K562 (cell line): ENCODE results near the gene HLTF. TPM values are rescaled to one million over a fixed set of nuclear protein-coding genes. Genes with fewer than 3 reads are reported as not detected.

Experiments
- ATAC-seq: fragments of 200-7000 bp; cut with Tn5 transposase; 3 replicates; pipeline ENCODE4 v1.9.1; 2020; ENCODE audit warnings: moderate library complexity
- BruUV-seq: library from RNA; stranded (reverse); fragments of 400-500 nt; replicated peaks from 2 replicates; lab custom pipeline; 2021; lab: Mats Ljungman, UMichigan
- CTCF ChIA-PET: fragments of 300-600 bp; formaldehyde crosslinking; extraction: SDS; loops from one replicate; lab custom pipeline; 2021; ENCODE audit warnings: low intra/inter-chr PET ratio; lab: Yijun Ruan, JAX
- POLR2A ChIA-PET: fragments of 300-600, 350-650 bp; sonication (Branson Sonifier 250); formaldehyde crosslinking; extraction: SDS; loops from one replicate; lab custom pipeline; 2021; ENCODE audit warnings: antibody characterized with exemption, inconsistent platforms; lab: Yijun Ruan, JAX
- DNase-seq, 4 experiments: peaks; one replicate each; pipeline versions ENCODE4 v3.0.0 to v3.0.0-alpha.2; 2011 to 2018; ENCODE audit warnings: low spot score in 3 of 4, mixed read lengths in 3 of 4; ENCODE audit errors: extremely low read depth in 1 of 4
- FAIRE-seq: peaks from 2 replicates; lab custom pipeline; 2011; peaks lifted over from hg19 to GRCh38; lab: Jason Lieb, UNC
- H2AFZ ChIP-seq: 2 replicates; pipeline ENCODE4 v1.6.0; 2011; ENCODE audit warnings: low read depth, low read length, control low read depth, inconsistent platforms
- H3K27ac ChIP-seq: fragments of 200-600 bp; 3 replicates; pipeline ENCODE4 v1.8.0; 2011; ENCODE audit warnings: low read depth, mild to moderate bottlenecking, control low read depth, inconsistent platforms, low read length, moderate library complexity, mixed read lengths; ENCODE audit errors: extremely low read depth
- H3K27me3 ChIP-seq, 2 experiments: fragments of 300-600 bp in 1 of 2; 2 replicates in 1 of 2; 3 replicates in 1 of 2; pipeline versions ENCODE4 v1.6.0 to v1.8.0; 2011; ENCODE audit warnings: inconsistent platforms in 2 of 2, low read length in 2 of 2, mild to moderate bottlenecking in 1 of 2, mixed read lengths in 1 of 2, moderate library complexity in 1 of 2; ENCODE audit not compliant: control insufficient read depth in 2 of 2, insufficient read depth in 2 of 2
- H3K36me3 ChIP-seq: fragments of 300-600 bp; 3 replicates; pipeline ENCODE4 v1.8.0; 2011; ENCODE audit warnings: mild to moderate bottlenecking, low read length, inconsistent platforms; ENCODE audit not compliant: control insufficient read depth, insufficient read depth
- H3K4me1 ChIP-seq, 2 experiments: fragments of 200-600 bp in 1 of 2; replicated peaks in 1 of 2; 2 replicates in 1 of 2; 3 replicates in 1 of 2; pipeline versions ENCODE4 v1.5.1 to v1.8.0; 2011; ENCODE audit warnings: inconsistent platforms in 2 of 2, low read length in 2 of 2, mild to moderate bottlenecking in 1 of 2, mixed read lengths in 1 of 2, moderate library complexity in 1 of 2; ENCODE audit not compliant: control insufficient read depth in 2 of 2, insufficient read depth in 2 of 2
- H3K4me2 ChIP-seq: 2 replicates; pipeline ENCODE4 v1.6.1; 2011; ENCODE audit warnings: low read length, control low read depth, inconsistent platforms, mixed read lengths; ENCODE audit not compliant: insufficient read depth
- H3K4me3 ChIP-seq: fragments of 200-600 bp; sonication (generic), shearing (Covaris generic); 2 replicates; pipeline ENCODE4 v1.5.1; 2016; ENCODE audit warnings: control low read depth, inconsistent platforms
- H3K79me2 ChIP-seq: fragments of 200-600 bp; 3 replicates; pipeline ENCODE4 v1.8.0; 2011; ENCODE audit warnings: low read length, inconsistent platforms; ENCODE audit not compliant: control insufficient read depth, insufficient read depth
- H3K9ac ChIP-seq, 2 experiments: 2 replicates each; pipeline versions ENCODE4 v1.6.0 to v1.6.1; 2011; ENCODE audit warnings: low read depth in 2 of 2, low read length in 2 of 2, control low read depth in 1 of 2, inconsistent platforms in 1 of 2, mild to moderate bottlenecking in 1 of 2, mixed read lengths in 1 of 2; ENCODE audit not compliant: insufficient read depth in 1 of 2
- H3K9me1 ChIP-seq: one replicate; pipeline ENCODE4 v1.6.0; 2011; ENCODE audit warnings: inconsistent platforms, mild to moderate bottlenecking, low read length, moderate library complexity; ENCODE audit not compliant: control insufficient read depth, insufficient read depth
- H3K9me3 ChIP-seq: replicated peaks from 2 replicates; pipeline ENCODE4 v1.5.1; 2011; ENCODE audit warnings: low read depth, low read length, inconsistent platforms; ENCODE audit not compliant: control insufficient read depth, insufficient read depth
- H4K20me1 ChIP-seq: replicated peaks from 2 replicates; pipeline ENCODE4 v1.6.1; 2011; ENCODE audit warnings: low read length, inconsistent platforms, mixed read lengths; ENCODE audit not compliant: control insufficient read depth, insufficient read depth
- BRD4 ChIP-seq: fragments of 200-600 bp; sonication (generic); IDR thresholded peaks from 2 replicates; pipeline ENCODE4 v1.6.1; 2017; ENCODE audit warnings: inconsistent platforms
- MEF2D ChIP-seq: conservative IDR thresholded peaks from 2 replicates; pipeline ENCODE4 v1.6.1; 2016; ENCODE audit warnings: low read depth, missing genetic modification characterization, missing compliant biosample characterization
- MEIS2 ChIP-seq: fragments of 450-650 bp; IDR thresholded peaks from 2 replicates; pipeline ENCODE4 v1.6.1; 2014; ENCODE audit warnings: mild to moderate bottlenecking; ENCODE audit not compliant: partially characterized antibody
- WGBS: fragments of 100-300 bp; shearing (Covaris generic); methylation state at CpG from one replicate; pipeline ENCODE4 v1.1.6; 2016; ENCODE audit warnings: low coverage, mixed read lengths; ENCODE audit not compliant: insufficient coverage; ENCODE audit errors: missing lambda C conversion rate; 5-methylcytosine and 5-hydroxymethylcytosine counted together
- in situ Hi-C: fragments of 300-500 bp; cut with MboI; formaldehyde crosslinking; loops from 4 replicates; pipeline ENCODE4 v1.15.0; 2018; ENCODE audit warnings: inconsistent platforms, mixed read lengths
- intact Hi-C: fragments of 100-400 bp; cut with micrococcal nuclease; formaldehyde crosslinking; loops from 2 replicates; pipeline ENCODE4 v1.14.2; 2022
- polyA plus RNA-seq, 8 experiments: library from polyadenylated mRNA; depleted of rRNA in 4 of 8; stranded (reverse) in 5 of 8; unstranded in 3 of 8; fragments of >200 nt; fragmentation: Nextera tagmentation in 2 of 8; fragmentation: Illumina TruSeq in 1 of 8; extraction: Ambion mirVana in 2 of 8; extraction: Trizol in 1 of 8; gene quantifications; 2 replicates each; pipeline versions ENCODE4 v1.2.1 to v1.2.3, GENCODE V29; 2011 to 2014; ENCODE audit warnings: inconsistent platforms in 1 of 8, missing spikeins in 1 of 8
- total RNA-seq, 7 experiments: library from RNA; depleted of rRNA in 6 of 7; stranded (reverse); fragments of >200 nt in 6 of 7; fragmentation: Illumina TruSeq in 2 of 7; extraction: Trizol in 2 of 7; gene quantifications; 2 replicates each; pipeline versions ENCODE4 v1.2.1 to v1.2.3, GENCODE V29; 2011 to 2021; ENCODE audit warnings: low replicate concordance in 1 of 7
- TF ChIP-seq, protein P1 (sequence below): fragments of 450-650 bp; IDR thresholded peaks from 2 replicates; pipeline ENCODE4 v1.6.1; 2016
- TF ChIP-seq, protein P2 (sequence below): fragments of 250-450 bp; sonication (Bioruptor Pico); IDR thresholded peaks from 2 replicates; pipeline ENCODE4 v1.5.0; 2021
- TF ChIP-seq, protein P3 (sequence below), 2 experiments: IDR thresholded peaks in 1 of 2; conservative IDR thresholded peaks in 1 of 2; 2 replicates each; pipeline ENCODE4 v1.6.1; 2016; ENCODE audit warnings: low read depth in 2 of 2, mild to moderate bottlenecking in 1 of 2, missing compliant biosample characterization in 1 of 2, missing genetic modification characterization in 1 of 2, moderate library complexity in 1 of 2

Gene HLTF
- total and polyA plus RNA-seq, 9 of the 15 experiments (the other 6 are each of a cell fraction or from before 2014, with no cell fraction given), result 35.1 to 82.4 (median 50.4) TPM

DNA sequence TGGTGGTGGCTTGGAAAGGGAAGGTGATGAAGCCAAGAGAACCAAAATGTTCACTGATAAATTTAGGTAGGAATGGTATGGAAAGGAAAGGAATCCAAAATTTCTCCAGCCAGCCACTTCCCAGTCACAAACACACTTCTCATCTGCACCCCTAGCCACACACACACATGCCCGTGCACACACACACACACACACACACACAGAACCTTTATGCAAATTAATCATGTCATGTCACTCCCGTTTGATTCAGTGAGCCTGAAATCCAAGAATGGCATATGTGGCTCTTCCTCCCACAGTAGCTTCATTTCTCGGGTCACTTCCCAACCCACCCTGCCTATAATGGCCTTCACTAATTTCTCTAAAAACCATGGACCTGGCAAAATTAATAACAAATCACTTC, 3.1 kb upstream of the HLTF start:
- no peak overlapping the region for H3K9ac ChIP-seq
- in situ Hi-C loops, result no loop called here
- TF ChIP-seq, protein P1, sequence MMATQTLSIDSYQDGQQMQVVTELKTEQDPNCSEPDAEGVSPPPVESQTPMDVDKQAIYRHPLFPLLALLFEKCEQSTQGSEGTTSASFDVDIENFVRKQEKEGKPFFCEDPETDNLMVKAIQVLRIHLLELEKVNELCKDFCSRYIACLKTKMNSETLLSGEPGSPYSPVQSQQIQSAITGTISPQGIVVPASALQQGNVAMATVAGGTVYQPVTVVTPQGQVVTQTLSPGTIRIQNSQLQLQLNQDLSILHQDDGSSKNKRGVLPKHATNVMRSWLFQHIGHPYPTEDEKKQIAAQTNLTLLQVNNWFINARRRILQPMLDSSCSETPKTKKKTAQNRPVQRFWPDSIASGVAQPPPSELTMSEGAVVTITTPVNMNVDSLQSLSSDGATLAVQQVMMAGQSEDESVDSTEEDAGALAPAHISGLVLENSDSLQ, result peak; percentile 38
- no peak for TF ChIP-seq BRD4
- TF ChIP-seq MEIS2, result peak; percentile 30
- TF ChIP-seq, protein P2, sequence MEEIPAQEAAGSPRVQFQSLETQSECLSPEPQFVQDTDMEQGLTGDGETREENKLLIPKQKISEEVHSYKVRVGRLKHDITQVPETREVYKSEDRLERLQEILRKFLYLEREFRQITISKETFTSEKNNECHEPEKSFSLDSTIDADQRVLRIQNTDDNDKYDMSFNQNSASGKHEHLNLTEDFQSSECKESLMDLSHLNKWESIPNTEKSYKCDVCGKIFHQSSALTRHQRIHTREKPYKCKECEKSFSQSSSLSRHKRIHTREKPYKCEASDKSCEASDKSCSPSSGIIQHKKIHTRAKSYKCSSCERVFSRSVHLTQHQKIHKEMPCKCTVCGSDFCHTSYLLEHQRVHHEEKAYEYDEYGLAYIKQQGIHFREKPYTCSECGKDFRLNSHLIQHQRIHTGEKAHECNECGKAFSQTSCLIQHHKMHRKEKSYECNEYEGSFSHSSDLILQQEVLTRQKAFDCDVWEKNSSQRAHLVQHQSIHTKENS, result no peak
- TF ChIP-seq MEF2D, result no peak
- TF ChIP-seq, protein P3, sequence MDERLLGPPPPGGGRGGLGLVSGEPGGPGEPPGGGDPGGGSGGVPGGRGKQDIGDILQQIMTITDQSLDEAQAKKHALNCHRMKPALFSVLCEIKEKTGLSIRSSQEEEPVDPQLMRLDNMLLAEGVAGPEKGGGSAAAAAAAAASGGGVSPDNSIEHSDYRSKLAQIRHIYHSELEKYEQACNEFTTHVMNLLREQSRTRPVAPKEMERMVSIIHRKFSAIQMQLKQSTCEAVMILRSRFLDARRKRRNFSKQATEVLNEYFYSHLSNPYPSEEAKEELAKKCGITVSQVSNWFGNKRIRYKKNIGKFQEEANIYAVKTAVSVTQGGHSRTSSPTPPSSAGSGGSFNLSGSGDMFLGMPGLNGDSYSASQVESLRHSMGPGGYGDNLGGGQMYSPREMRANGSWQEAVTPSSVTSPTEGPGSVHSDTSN (CRISPR knock-in tag; IDR thresholded peaks at IDR 0.05; ENCODE audit: low read depth), result no peak
- TF ChIP-seq, protein P3 (tag; conservative IDR thresholded peaks at IDR 0.05; ENCODE audit: low read depth), result peak; percentile 46; the same call in 1 of the 2 replicates
- no peak for ATAC-seq
- 0 out of 3 replicates have a peak, but pooled peaks cover 2% of the 10 kb centered on the region for H3K36me3 ChIP-seq
- H3K79me2 ChIP-seq, result peaks cover 19% of the 10 kb centered on the region
- no peak for DNase-seq
- CTCF ChIA-PET, result no interaction called here
- H3K9me1 ChIP-seq, result no peaks in the 10 kb centered on the region
- WGBS, result 65% methylated on average over 3 of the region's 3 CpGs
- intact Hi-C loops, result loop anchor here (5.0 kb wide), 1 partner anchor 97 kb away; the partner anchor contains the start of gene GYG1
- H3K27ac ChIP-seq, result no peak overlapping the region
- no TSS peak for BruUV-seq
- H2AFZ ChIP-seq, result no peak overlapping the region
- no peak overlapping the region for H3K4me3 ChIP-seq
- H4K20me1 ChIP-seq, result peaks cover 9% of the 10 kb centered on the region
- H3K4me1 ChIP-seq, result peaks cover 11 to 12% of the 10 kb centered on the region in 2 experiments; a peak in 4 of 5 replicates
- no peak for FAIRE-seq
- POLR2A ChIA-PET, result interaction anchor here (0.5 kb wide), 1 partner anchor 17 kb away, joined by 3 read pairs; no protein-coding TSS in a partner anchor
- H3K9me3 ChIP-seq, result peaks cover 6% of the 10 kb centered on the region; the same call in 1 of the 2 replicates
- no peak overlapping the region for H3K4me2 ChIP-seq
- H3K27me3 ChIP-seq, result no peaks in the 10 kb centered on the region
